SHP77 (cell line): ENCODE measurements around the gene REG4.
"Not testable (repeated sequence)": the region's sequence is repeated elsewhere in the genome, so short reads cannot be mapped to it uniquely, and the experiment has no call there.

Source experiments
- DNase-seq, 2 experiments: peaks; one replicate each; lab custom pipeline; 2025; lab: John Stamatoyannopoulos, UW

The REG4 gene

GRCh38 chr1:119811387-119811786, at the start of gene REG4:
Gene REG4 (minus strand): TSS chr1:119811460. CDS start chr1:119808769, 2,691 bp downstream.
- no peak for DNase-seq

- no peak for DNase-seq
Observed at GRCh38 chr1:119859647-119860046, 48.4 kb upstream of the REG4 start.

- DNase-seq: not testable (repeated sequence)
Observed at GRCh38 chr1:119858556-119859214, 47.4 kb upstream of the REG4 start.

GRCh38 chr1:119858126-119858525, 46.9 kb upstream of the REG4 start:
- DNase-seq: no peak

GRCh38 chr1:119853155-119853554, 41.9 kb upstream of the REG4 start:
- DNase-seq: no peak

GRCh38 chr1:119844206-119844605, 32.9 kb upstream of the REG4 start:
- not testable (repeated sequence) for DNase-seq

- no peak for DNase-seq
Observed at GRCh38 chr1:119841306-119841705, 30.0 kb upstream of the REG4 start.

GRCh38 chr1:119840745-119841144, 29.5 kb upstream of the REG4 start:
- DNase-seq: no peak

GRCh38 chr1:119838236-119838635, 27.0 kb upstream of the REG4 start:
- no peak for DNase-seq

- DNase-seq: no peak
Observed at GRCh38 chr1:119834990-119835389, 23.7 kb upstream of the REG4 start.

GRCh38 chr1:119831027-119831426, 19.8 kb upstream of the REG4 start:
- no peak for DNase-seq

- peak in 1 of 2 experiments; percentile 19 for DNase-seq
Observed at GRCh38 chr1:119829625-119830024, 18.4 kb upstream of the REG4 start.

GRCh38 chr1:119829006-119829405, 17.7 kb upstream of the REG4 start:
- DNase-seq: not testable (repeated sequence)

- no peak for DNase-seq
Observed at GRCh38 chr1:119828266-119828665, 17.0 kb upstream of the REG4 start.

GRCh38 chr1:119827010-119827409, 15.8 kb upstream of the REG4 start:
- no peak for DNase-seq

GRCh38 chr1:119822406-119822805, 11.1 kb upstream of the REG4 start:
- DNase-seq: no peak

- DNase-seq: no peak
Observed at GRCh38 chr1:119818181-119818580, 6.9 kb upstream of the REG4 start.

- no peak for DNase-seq
Observed at GRCh38 chr1:119816407-119816806, 5.1 kb upstream of the REG4 start.

- DNase-seq: no peak
Observed at GRCh38 chr1:119815928-119816327, 4.7 kb upstream of the REG4 start.

GRCh38 chr1:119815361-119815760, 4.1 kb upstream of the REG4 start:
- no peak for DNase-seq

- no peak for DNase-seq
Observed at GRCh38 chr1:119814288-119814687, 3.0 kb upstream of the REG4 start.

GRCh38 chr1:119811985-119812557, 811 bp upstream of the REG4 start:
- DNase-seq: no peak

- peak; percentile 52 to 60 for DNase-seq
Observed at GRCh38 chr1:119808972-119809550, 2.2 kb downstream of the REG4 start.

- DNase-seq: no peak
Observed at GRCh38 chr1:119808491-119808890, 2.8 kb downstream of the REG4 start.
